Measurements from ENCODE around the gene CD8B.
"Not testable (repeated sequence)": the region's sequence is repeated elsewhere in the genome, so short reads cannot be mapped to it uniquely, and the experiment has no call there.

GRCh38 chr2:86856498-86856897 is 5.2 kb downstream of the CD8B start:
- not testable (repeated sequence) for TF ChIP-seq CTCF (IDR thresholded peaks at IDR 0.05; ENCODE audit: insufficient read depth, low read depth, low read length); EZH2 (IDR thresholded peaks at IDR 0.05; ENCODE audit: insufficient read depth, low read length)
